OCI-LY7 (cell line): ENCODE results near the gene UBE4B.

Source experiments
- CTCF ChIP-seq: fragments of 200-600 bp; sonication (generic); conservative IDR thresholded peaks from 2 replicates; pipeline ENCODE4 v1.5.1; 2014; ENCODE audit warnings: mild to moderate bottlenecking, antibody characterized with exemption, low read length, moderate library complexity, mixed read lengths
- EZH2phosphoT487 ChIP-seq: fragments of 200-600 bp; sonication (generic); IDR thresholded peaks from 2 replicates; pipeline ENCODE4 v1.6.1; 2018; ENCODE audit warnings: low read depth, borderline replicate concordance, mild to moderate bottlenecking, mixed run types, antibody characterized with exemption, low read length, moderate library complexity, mixed read lengths

- TF ChIP-seq EZH2phosphoT487 (no peak), CTCF (no peak)
Measured at GRCh38 chr1:10140981-10141380, 108.2 kb downstream of the UBE4B start.
